Bronchial epithelial cell (primary cell): ENCODE results near the gene VPS36. TPM values are rescaled to one million over a fixed set of nuclear protein-coding genes. Genes with fewer than 3 reads are reported as not detected.

Experiments used
- DNase-seq: peaks from one replicate; pipeline ENCODE4 v3.0.0-alpha.2; 2010; ENCODE audit warnings: low read depth
- FAIRE-seq: peaks from 2 replicates; lab custom pipeline; 2011; peaks lifted over from hg19 to GRCh38; lab: Jason Lieb, UNC
- H3K27me3 ChIP-seq: 2 replicates; pipeline ENCODE4 v1.5.1; 2011; ENCODE audit warnings: low read length; ENCODE audit not compliant: control insufficient read depth, insufficient read depth
- H3K36me3 ChIP-seq: 2 replicates; pipeline ENCODE4 v1.5.1; 2011; ENCODE audit warnings: low read length; ENCODE audit not compliant: control insufficient read depth, insufficient read depth
- H3K4me3 ChIP-seq: 2 replicates; pipeline ENCODE4 v1.5.1; 2011; ENCODE audit warnings: mild to moderate bottlenecking, low read depth, low read length, control low read depth
- total RNA-seq: library from RNA; depleted of rRNA; stranded (reverse); fragments of >200 nt; gene quantifications from 2 replicates; pipeline ENCODE4 v1.2.1, GENCODE V29; 2014
- TF ChIP-seq, protein P1 (sequence below): IDR thresholded peaks from 2 replicates; pipeline ENCODE4 v1.5.1; 2011; ENCODE audit warnings: mild to moderate bottlenecking, moderate library complexity, low read length, control low read depth, inconsistent platforms; ENCODE audit not compliant: insufficient read depth, severe bottlenecking

Gene VPS36
- total RNA-seq, 1 donor from 2014 or later = 24.5 TPM

DNA sequence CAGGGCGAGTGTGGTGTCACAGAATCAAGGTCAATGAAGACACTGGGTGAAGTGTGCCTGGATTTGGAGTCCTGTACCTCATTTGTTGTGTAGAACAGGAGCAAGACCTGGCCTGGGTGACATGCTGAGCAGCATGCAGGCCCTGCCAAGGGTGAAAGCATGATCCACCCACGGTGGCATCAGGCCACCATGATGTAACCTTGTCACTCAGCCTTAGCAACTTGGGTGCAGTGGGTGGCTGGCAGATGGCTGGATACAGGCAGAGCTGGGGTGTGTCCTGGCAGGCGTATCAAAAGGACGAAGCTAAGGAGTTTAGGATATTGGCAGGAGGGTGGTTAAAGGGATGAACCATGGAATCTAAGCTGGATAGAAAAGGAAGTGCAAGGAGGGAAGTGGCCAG lies 54.7 kb downstream of the VPS36 start:
- TF ChIP-seq, protein P1, sequence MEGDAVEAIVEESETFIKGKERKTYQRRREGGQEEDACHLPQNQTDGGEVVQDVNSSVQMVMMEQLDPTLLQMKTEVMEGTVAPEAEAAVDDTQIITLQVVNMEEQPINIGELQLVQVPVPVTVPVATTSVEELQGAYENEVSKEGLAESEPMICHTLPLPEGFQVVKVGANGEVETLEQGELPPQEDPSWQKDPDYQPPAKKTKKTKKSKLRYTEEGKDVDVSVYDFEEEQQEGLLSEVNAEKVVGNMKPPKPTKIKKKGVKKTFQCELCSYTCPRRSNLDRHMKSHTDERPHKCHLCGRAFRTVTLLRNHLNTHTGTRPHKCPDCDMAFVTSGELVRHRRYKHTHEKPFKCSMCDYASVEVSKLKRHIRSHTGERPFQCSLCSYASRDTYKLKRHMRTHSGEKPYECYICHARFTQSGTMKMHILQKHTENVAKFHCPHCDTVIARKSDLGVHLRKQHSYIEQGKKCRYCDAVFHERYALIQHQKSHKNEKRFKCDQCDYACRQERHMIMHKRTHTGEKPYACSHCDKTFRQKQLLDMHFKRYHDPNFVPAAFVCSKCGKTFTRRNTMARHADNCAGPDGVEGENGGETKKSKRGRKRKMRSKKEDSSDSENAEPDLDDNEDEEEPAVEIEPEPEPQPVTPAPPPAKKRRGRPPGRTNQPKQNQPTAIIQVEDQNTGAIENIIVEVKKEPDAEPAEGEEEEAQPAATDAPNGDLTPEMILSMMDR = no peak
- H3K36me3 ChIP-seq = peaks cover 13% of the 10 kb centered on the region
- DNase-seq = no peak
- H3K27me3 ChIP-seq = no peaks in the 10 kb centered on the region
- H3K4me3 ChIP-seq = no peak overlapping the region
- no peak for FAIRE-seq

DNA sequence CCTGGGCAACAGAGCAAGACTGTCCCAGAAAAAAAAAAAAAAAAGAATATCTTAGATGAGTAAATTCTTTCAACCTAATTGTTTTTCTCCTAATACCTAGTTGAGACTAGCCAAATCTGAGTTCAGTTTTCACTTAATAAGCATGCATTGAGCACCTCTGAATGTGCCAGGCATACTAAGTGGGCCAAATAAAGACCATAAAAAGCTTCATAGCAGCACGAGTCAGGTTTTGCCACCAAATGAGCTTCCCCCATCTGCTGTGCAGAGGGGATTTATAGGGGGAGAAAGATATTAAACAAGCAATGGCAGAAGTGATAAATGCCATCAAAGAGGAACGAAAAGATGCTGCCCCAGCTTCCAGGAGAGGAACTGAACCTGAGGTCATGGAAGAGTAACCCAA lies 55.8 kb downstream of the VPS36 start:
- TF ChIP-seq, protein P1 = no peak
- Histone ChIP-seq H3K36me3 (peaks cover 13% of the 10 kb centered on the region), H3K4me3 (no peak overlapping the region), H3K27me3 (no peaks in the 10 kb centered on the region)
- DNase-seq = no peak
- FAIRE-seq = no peak

DNA sequence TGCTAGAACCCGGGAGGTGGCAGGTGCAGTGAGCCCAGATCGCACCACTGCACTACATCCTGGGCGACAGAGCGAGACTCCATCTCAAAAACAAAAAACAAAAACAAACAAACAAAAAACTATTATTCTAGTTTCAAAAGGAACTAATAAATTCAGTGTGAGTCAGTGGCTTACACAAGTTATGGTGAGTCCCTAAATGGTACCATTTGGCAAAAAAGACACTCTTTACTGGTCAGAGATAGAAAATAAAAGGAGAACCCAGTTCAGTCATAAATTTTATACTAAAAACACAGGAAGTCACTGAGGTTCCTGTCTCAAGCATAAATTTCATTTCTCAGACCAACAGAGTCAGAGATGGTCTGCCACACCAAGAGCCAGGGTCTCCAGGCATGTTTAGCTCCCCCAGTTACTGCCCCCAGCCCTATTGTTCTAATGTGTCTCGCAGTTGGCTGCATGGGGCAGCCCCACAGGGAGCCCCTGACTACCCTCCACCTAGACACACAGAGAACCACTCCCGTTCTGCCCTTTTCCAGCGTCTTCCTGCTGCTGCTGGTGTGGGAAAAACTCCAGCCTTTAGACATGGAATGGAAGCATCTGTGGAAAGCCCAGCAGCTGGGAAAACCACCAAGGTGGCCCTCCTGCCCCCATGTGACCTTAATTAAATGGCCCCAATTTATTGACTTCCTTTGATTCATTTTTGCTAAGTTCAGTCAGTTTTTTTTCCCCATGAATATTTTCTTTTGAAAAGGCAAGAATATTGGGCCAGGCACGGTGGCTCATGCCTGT lies 56.7 kb downstream of the VPS36 start:
- no peak for FAIRE-seq
- TF ChIP-seq, protein P1 = no peak
- Histone ChIP-seq H3K27me3 (no peaks in the 10 kb centered on the region), H3K36me3 (peaks cover 13% of the 10 kb centered on the region), H3K4me3 (no peak overlapping the region)
- no peak for DNase-seq

DNA sequence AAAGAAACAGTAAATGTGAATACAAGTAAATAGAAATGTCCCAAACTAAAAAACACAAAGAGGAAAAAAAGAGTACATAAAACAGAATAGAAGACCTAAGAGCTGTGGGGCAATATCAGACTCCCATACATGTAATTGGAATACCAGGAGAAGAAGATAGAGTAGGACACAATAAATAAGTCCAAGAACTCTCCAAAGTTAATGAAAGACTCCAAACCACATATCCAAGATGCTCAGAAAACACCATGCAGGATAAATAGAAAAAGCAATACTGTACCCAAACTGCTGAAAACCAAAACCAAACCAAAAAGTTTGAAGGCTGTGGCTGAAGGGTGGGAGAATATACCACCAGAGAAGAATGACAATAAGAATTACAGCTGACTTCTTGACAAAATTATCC lies 62.7 kb downstream of the VPS36 start:
- DNase-seq (no peak), FAIRE-seq (no peak)
- peaks cover 4% of the 10 kb centered on the region for H3K36me3 ChIP-seq
- H3K4me3 ChIP-seq = no peak overlapping the region
- H3K27me3 ChIP-seq = no peaks in the 10 kb centered on the region
- TF ChIP-seq, protein P1 = no peak

DNA sequence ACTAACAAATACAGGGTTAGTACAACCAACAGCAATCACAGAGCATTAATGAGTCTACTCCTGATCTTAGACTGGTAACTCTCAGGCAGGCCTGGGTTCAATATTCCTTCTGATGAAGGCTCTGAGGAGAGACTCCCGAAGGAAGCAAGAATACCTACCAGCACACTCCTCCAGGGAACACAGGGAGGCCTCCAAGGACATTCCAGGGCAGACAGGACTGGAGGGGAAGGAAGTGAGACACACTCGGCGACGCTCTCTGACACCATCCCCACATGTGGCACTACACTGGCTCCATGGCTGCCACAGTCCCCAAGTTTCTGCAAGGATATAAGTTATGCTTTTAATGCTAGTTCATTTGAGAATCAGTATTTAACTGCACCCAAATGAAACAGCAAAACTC lies 64.6 kb downstream of the VPS36 start:
- no peaks in the 10 kb centered on the region for H3K27me3 ChIP-seq
- DNase-seq (no peak), FAIRE-seq (no peak)
- no peak overlapping the region for H3K4me3 ChIP-seq
- H3K36me3 ChIP-seq = peaks cover 4% of the 10 kb centered on the region
- TF ChIP-seq, protein P1 = no peak
